GM19025 (cell line): Measurements from ENCODE around the gene CRYBB2.
"Not testable (repeated sequence)": the region's sequence is repeated elsewhere in the genome, so short reads cannot be mapped to it uniquely, and the experiment has no call there.

Experiments
- ATAC-seq: cut with Tn5 transposase; IDR thresholded peaks from one replicate; pipeline ENCODE4 v1.9.1; 2021; ENCODE audit warnings: mild to moderate bottlenecking, low read depth, moderate library complexity; ENCODE audit not compliant: unreplicated experiment

Gene CRYBB2

GRCh38 chr22:25230760-25231159 lies 11.3 kb downstream of the CRYBB2 start:
- ATAC-seq, result not testable (repeated sequence)

- no peak for ATAC-seq
These were observed 12.9 kb downstream of the CRYBB2 start for GRCh38 chr22:25232301-25232700.

DNA sequence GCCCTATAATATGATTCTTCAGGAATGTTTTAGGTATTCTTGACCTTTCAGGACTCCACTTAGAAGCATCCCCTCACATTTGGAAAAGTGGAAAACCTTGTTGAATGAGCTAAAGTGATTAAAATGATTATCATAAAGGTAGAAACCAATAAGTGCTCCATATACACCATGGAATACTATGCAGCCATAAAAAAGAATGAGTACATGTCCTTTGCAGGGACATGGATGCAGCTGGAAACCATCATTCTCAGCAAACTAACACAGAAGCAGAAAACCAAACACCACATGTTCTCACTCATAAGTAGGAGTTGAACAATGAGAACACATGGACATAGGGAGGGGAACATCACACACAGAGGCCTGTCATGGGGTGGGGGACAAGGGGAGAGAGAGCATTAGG lies 14.3 kb downstream of the CRYBB2 start:
- not testable (repeated sequence) for ATAC-seq

GRCh38 chr22:25235547-25236290 lies 16.3 kb downstream of the CRYBB2 start:
- no peak for ATAC-seq

GRCh38 chr22:25236417-25236816 lies 17.0 kb downstream of the CRYBB2 start:
- no peak for ATAC-seq

GRCh38 chr22:25237503-25237902 lies 18.1 kb downstream of the CRYBB2 start:
- ATAC-seq, result no peak

DNA sequence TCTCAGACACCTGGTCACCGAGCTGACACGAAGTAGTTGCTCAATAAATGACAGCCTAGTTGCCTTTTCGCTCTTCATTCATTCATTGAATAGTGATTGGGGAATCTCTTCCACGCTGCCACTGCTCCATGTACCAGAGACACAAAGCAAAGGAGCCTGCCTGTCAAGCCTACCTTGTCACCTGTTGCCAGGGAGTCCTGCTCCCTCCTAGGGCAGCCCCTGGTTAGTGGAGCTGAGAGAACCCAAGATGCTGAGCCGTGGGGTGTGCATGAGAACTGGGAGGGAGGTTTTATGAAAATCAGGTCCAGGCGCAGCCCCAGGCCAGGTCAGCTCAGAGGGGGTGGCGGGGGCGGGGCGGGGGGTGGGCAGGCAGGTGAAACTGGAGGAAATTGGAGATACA lies 18.6 kb downstream of the CRYBB2 start:
- not testable (repeated sequence) for ATAC-seq

DNA sequence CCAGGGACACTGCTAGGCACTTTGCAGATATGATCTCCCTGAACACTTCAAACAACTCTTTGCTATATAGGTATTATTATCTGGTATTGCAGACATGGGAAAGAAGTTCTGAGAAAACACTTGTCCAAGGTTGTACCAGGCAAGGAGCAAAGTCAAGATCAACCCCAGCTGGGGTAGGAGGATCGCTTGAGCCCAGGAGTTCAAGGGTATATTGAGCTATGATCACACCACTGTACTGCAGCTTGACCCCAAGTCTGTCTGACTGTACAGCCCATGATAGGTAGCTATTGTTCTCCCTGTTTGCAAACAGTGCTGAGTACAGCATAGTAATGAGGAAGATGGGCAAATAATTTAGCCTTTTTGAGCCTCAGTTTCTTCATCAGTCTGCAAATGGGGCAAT lies 35.7 kb downstream of the CRYBB2 start:
- ATAC-seq, result not testable (repeated sequence)

DNA sequence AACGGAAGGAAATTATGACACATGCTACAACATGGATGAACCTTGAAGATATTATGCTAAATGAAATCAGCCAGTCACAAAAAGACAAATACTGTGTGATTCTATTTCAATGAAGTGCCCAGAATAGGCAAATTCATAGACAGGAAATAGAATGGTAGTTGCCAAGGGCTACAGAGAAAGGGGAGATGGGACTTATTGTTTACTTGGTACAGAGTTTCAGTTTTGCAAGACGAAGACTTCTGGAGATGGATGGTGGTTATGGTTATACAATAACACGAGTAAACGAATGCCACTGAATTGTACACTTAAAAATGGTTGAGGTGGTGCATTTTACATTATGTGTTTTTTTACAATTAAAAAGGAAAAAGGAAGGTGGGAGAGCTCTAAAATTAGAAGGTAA lies 48.1 kb downstream of the CRYBB2 start:
- ATAC-seq, result not testable (repeated sequence)

- ATAC-seq, result not testable (repeated sequence)
These were observed 49.5 kb downstream of the CRYBB2 start for GRCh38 chr22:25268902-25269301.

DNA sequence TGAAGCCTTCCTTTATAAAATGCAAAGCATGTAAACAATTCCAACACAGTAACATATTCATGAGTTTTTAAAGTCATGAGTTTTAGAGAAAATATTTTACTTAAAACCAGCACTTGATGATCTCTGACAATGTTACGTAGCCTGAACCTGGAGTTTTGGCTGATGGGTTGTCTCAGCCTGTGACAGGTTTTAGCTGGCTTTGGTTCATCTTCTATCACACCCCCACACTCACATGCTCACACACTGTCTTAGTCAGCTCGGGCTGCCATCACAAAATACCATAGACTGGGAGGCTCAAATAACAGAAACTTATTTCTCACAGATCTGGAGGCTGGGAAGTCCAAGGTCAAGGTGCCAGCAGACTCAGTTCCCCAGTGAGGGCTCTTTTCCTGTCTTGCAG lies 50.6 kb downstream of the CRYBB2 start:
- not testable (repeated sequence) for ATAC-seq

- ATAC-seq, result not testable (repeated sequence)
These were observed 53.8 kb downstream of the CRYBB2 start for GRCh38 chr22:25273231-25273630.

DNA sequence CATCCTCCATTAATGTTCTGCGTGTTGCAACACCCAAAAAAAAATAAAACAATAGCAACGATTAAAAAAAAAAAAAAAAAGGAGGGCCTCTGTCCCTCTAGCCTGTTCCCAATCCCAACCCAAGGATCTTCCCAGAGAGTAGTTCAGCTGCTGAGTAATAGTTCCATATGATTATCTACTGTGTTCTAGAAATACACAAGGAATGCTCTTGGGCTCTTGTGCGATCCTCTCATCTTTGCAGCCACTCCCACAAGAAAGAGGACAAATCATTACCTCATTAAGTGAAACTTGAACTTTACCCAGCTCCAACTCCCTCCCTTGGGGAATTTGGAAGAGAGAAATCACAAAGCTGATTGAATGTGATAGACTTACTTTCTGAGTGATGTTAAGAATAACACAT lies 54.5 kb downstream of the CRYBB2 start:
- ATAC-seq, result not testable (repeated sequence)

DNA sequence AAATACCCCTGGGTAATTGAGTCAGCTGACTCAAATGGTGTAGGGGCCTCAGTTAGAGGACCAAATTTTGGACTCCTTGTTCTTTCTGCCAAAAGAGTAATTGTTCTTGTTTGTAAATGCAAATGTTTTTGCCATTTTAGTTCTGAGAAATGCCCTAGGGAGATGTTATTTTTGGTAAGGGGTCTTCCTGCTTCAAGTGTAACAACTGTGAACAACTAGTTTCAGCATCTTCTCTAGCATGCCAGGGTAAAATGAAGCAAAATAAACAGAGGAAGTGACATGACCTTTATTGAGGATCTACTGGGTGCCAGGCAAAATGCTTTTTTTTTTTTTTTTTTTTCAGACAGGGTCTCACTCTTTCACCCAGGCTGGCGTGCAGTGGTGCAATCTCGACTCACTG lies 60.7 kb downstream of the CRYBB2 start:
- not testable (repeated sequence) for ATAC-seq
